Gastroesophageal sphincter (tissue), 3 donors: ENCODE results near the gene SRP68.

Experiments used
- EP300 ChIP-seq: sonication (generic); formaldehyde crosslinking; IDR thresholded peaks from one replicate; pipeline ENCODE4 v1.6.1; 2017; ENCODE audit warnings: antibody characterized with exemption, mild to moderate bottlenecking
- POLR2A ChIP-seq, 2 donors: fragments of 450-650 bp; IDR thresholded peaks; one replicate each; pipeline ENCODE4 v1.6.1; 2017; ENCODE audit warnings: antibody characterized with exemption in 2 of 2, mild to moderate bottlenecking in 2 of 2, moderate library complexity in 1 of 2
- POLR2AphosphoS5 ChIP-seq: sonication (generic); formaldehyde crosslinking; IDR thresholded peaks from one replicate; pipeline ENCODE4 v1.6.1; 2017; ENCODE audit warnings: antibody characterized with exemption
- TF ChIP-seq, protein P1 (sequence below), 4 experiments: fragments of 200-600 bp in 2 of 4; fragments of 450-650 bp in 2 of 4; sonication (generic) in 1 of 4; IDR thresholded peaks; one replicate each; pipeline ENCODE4 v1.5.1; 2017 to 2019; ENCODE audit warnings: antibody characterized with exemption in 4 of 4, mild to moderate bottlenecking in 2 of 4, moderate library complexity in 2 of 4

DNA sequence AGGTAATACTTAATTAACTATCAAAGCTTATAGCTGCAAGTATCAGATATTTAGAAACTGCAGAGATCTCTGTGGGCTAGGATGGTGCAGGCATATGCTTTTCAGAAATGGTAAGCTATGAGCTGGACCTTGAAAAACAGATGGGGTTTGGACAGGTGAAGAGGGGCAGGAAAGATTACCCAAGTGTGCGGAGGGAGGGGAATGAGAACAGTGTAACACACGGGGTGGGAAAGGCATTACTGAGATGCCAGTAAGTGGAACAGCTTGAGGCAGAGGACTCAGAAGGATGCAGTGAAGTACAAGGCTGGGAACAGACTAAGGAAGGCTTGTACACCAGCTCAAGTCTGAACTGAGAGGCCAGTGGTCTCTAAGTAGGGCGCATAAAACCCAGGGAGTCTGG is 23.1 kb downstream of the SRP68 start:
- TF ChIP-seq POLR2A (IDR thresholded peaks at IDR 0.05) = no peak
- TF ChIP-seq, protein P1, sequence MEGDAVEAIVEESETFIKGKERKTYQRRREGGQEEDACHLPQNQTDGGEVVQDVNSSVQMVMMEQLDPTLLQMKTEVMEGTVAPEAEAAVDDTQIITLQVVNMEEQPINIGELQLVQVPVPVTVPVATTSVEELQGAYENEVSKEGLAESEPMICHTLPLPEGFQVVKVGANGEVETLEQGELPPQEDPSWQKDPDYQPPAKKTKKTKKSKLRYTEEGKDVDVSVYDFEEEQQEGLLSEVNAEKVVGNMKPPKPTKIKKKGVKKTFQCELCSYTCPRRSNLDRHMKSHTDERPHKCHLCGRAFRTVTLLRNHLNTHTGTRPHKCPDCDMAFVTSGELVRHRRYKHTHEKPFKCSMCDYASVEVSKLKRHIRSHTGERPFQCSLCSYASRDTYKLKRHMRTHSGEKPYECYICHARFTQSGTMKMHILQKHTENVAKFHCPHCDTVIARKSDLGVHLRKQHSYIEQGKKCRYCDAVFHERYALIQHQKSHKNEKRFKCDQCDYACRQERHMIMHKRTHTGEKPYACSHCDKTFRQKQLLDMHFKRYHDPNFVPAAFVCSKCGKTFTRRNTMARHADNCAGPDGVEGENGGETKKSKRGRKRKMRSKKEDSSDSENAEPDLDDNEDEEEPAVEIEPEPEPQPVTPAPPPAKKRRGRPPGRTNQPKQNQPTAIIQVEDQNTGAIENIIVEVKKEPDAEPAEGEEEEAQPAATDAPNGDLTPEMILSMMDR (IDR thresholded peaks at IDR 0.05) = no peak
- no peak for TF ChIP-seq POLR2AphosphoS5
- no peak for TF ChIP-seq EP300
